GM12891 (cell line): ENCODE data around the gene PIGQ.

Experiments
- POLR2A ChIP-seq: IDR thresholded peaks from 2 replicates; pipeline ENCODE4 v1.6.1; 2011; ENCODE audit warnings: low read depth, low read length, control low read depth
- POLR2AphosphoS5 ChIP-seq: IDR thresholded peaks from 2 replicates; pipeline ENCODE4 v1.6.1; 2011; ENCODE audit warnings: low read depth, low read length, control low read depth
- TAF1 ChIP-seq: IDR thresholded peaks from 2 replicates; pipeline ENCODE4 v1.6.1; 2011; ENCODE audit warnings: low read depth, low read length, control low read depth

- TF ChIP-seq POLR2A = no peak
- no peak for TF ChIP-seq POLR2AphosphoS5
- no peak for TF ChIP-seq TAF1
Measured at GRCh38 chr16:589658-590187, 20.0 kb downstream of the PIGQ start, which contains the start of gene RAB40C.
